HG02610 (cell line): ENCODE results near the gene ANKHD1.
"Not testable (repeated sequence)": the region's sequence is repeated elsewhere in the genome, so short reads cannot be mapped to it uniquely, and the experiment has no call there.

Experiments
- ATAC-seq: cut with Tn5 transposase; IDR thresholded peaks from one replicate; pipeline ENCODE4 v1.9.1; 2021; ENCODE audit warnings: mild to moderate bottlenecking, moderate library complexity; ENCODE audit not compliant: unreplicated experiment

Gene ANKHD1

GRCh38 chr5:140576776-140577201 is 175.2 kb downstream of the ANKHD1 start:
- ATAC-seq = no peak

- ATAC-seq = not testable (repeated sequence)
These were observed 177.6 kb downstream of the ANKHD1 start for GRCh38 chr5:140579188-140579747.

GRCh38 chr5:140587495-140587894 is 185.9 kb downstream of the ANKHD1 start:
- ATAC-seq = no peak

GRCh38 chr5:140588311-140589070 is 186.9 kb downstream of the ANKHD1 start:
- ATAC-seq = no peak
